Activated gamma-delta T cell treated with Interleukin-2 at 50 U/mL for 16 hours (primary cell): ENCODE data around the gene MYO3A.
"Not testable (repeated sequence)": the region's sequence is repeated elsewhere in the genome, so short reads cannot be mapped to it uniquely, and the experiment has no call there.

Experiments used
- DNase-seq: peaks from one replicate; pipeline ENCODE4 v3.0.0-alpha.2; 2020

MYO3A gene

GRCh38 chr10:25978771-25979170 lies 44.7 kb downstream of the MYO3A start:
- DNase-seq = no peak

GRCh38 chr10:25982107-25982506 lies 48.1 kb downstream of the MYO3A start:
- DNase-seq = no peak

DNA sequence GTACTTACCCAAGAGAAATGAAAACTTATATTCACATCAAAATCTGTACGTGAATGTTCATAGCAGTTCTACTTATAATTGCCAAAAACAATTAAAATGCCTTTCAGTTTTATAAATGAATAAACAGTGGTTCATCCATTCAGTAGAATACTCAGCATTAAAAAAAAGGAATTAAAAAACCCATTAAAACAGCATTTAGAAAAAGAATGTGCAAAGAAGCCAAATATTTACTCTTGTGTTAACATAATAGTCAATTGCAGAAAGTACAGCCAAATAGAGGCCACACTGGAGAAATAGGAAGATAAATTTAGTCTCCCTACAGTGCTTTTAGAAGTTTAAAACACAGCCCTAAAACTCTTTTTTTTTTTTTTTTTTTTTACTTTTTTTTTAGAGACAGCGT lies 54.6 kb downstream of the MYO3A start:
- DNase-seq = no peak

DNA sequence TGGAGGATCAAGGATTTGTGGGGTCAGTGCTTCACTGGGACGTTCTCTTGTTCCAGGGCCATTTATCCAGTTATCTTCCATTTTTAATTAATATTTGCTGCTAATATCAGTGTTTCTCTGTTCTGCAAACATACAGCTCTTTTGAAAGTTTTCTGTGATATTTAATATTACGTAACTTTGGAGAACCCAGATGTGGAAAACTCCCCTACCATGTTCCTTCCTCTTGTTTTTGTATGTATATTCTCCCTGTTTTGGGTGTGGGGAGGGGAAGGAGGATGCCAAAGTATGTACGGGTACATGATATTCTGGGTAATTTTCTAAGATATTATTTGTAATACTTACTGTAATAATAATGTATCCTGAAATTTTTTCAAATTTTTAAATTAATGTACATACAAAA lies 55.9 kb downstream of the MYO3A start:
- no peak for DNase-seq

GRCh38 chr10:25999295-25999981 lies 65.4 kb downstream of the MYO3A start:
- no peak for DNase-seq

GRCh38 chr10:26000971-26001370 lies 66.9 kb downstream of the MYO3A start:
- no peak for DNase-seq

DNA sequence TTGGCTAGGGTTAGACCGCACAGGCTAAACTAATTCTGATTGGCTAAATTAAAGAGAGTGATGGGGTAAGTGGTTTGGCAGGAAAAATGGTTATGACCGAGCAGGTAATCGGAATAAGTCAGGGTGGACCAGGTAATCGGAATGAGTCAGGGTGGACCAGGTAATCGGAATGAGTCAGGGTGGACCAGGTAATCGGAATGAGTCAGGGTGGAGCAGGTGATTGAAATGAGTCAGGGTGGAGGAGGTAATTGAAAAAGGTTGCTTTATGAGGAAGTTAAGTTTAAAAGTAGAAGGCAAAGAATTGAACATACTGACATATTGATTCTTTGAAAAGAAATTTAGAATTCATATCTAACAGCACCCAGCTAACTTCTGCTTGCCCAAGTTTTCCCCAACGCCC lies 68.4 kb downstream of the MYO3A start:
- not testable (repeated sequence) for DNase-seq

- no peak for DNase-seq
Measured at GRCh38 chr10:26015092-26015491, 81.1 kb downstream of the MYO3A start.

DNA sequence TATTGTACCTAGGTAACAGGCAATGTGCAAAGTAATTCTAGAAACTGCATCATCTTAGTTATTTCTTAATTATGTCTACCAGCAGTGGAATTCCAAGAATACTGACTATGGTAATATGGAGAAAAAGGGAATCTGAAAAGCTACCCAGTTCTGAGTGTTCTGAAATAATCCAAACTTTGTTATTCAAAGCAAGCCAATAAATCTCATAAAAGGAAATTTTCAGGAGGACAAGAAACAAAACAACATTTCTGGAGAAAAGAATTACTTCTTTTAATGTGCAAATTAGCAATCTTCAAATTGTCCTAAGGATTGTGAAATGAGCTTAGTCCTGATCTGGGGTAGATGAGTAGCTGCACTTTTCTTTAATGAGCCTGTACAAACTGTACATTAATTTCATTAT lies 88.8 kb downstream of the MYO3A start:
- no peak for DNase-seq

- DNase-seq = no peak
Measured at GRCh38 chr10:26024303-26024702, 90.3 kb downstream of the MYO3A start.

- DNase-seq = no peak
Measured at GRCh38 chr10:26025523-26025922, 91.5 kb downstream of the MYO3A start.

DNA sequence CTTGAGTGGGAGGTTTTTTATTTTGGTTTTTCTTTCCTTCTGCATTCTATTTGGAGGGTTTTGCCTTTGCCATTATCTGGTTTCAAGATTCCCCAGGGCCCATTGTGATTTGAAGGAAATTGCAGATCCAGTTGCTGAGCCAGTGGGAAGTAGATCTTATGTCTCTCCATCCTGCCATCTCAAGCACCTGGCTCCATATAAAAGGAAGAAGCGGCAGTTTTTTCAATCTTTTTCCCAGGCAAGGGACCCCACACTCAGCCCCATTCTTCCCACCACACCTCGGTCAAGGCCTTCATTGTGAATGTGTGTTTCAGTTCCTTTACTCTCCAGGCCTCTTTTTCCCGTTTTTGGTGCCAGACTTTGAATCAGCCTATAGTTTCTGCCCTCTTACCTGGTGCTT lies 95.8 kb downstream of the MYO3A start:
- DNase-seq = no peak

GRCh38 chr10:26031300-26031699 lies 97.3 kb downstream of the MYO3A start:
- no peak for DNase-seq

- no peak for DNase-seq
Measured at GRCh38 chr10:26043469-26043868, 109.4 kb downstream of the MYO3A start.

DNA sequence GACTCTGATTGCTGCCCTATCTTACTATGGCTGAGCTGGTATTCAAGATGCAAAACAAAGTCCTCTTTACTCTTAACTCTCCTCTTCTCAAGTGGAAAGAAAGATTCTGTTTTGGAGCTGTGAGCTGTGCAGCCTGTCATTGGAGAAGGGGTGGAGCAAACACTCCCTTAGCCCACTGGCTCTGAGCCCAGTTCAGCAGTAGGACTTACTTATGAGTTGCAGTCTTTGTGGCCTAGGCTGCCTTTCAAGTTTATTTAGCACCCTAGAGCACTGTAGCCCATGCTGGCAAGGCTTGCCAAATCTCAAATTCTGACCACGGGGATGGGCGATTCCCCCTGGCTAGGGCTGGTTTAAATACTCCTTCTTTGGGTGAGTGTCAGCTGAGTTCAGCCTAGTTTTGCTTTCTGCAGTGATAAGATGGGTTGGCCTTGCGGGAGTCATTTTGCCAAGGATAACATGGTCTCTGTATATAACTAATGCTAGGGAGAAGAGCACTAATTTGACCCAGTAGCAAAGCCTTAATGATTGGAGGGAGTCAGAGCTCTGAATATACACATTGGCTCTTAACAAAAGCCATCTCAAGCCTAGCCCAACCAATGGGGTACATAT lies 110.2 kb downstream of the MYO3A start:
- no peak for DNase-seq

DNA sequence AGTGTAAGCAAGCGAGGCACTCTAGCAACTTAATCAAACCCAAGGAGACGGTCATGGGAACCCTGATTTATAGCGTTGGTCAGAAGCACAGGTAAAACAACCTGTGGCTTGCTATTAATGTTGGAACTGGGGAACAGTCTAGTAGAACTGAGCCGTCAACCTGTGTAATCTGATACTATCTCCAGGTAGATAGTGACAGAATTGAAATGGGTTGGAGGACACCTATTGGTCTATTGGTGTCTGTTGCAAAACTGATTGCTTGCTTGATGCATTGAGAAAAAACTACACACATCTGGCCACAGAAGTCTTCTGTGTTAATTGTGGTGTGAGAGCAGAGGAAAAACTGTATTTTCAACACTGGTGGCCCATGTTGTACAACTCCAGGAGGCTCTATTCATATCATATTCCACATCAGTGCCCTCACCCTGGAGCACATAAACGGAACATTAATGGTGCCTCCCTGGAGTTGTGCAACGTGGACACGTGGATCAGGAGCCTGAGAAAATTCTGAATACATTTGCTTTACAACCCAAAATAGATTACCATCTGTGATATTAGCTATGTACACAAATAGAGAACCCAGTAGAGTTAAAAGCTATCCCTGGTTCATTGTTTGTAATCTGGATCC lies 112.2 kb downstream of the MYO3A start:
- no peak for DNase-seq

DNA sequence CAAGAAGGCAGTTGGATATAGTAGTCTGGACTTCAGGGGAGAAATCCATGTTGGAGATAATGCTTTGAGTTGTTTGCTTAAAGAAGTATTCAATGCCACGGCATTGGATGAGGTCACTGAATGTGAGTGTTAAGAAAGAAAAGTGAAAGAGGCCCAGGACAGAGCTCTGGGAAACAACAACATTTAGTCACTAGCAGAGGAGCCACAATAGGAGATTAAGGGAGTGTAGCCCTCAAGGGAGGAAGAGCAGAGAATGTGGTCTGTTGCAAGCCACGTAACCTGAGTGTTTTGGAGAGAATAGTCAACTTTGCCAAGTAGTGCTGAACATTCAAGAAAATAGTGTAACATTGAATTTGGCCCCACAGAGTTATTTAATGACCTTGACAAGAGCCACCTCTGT lies 114.7 kb downstream of the MYO3A start:
- no peak for DNase-seq

DNA sequence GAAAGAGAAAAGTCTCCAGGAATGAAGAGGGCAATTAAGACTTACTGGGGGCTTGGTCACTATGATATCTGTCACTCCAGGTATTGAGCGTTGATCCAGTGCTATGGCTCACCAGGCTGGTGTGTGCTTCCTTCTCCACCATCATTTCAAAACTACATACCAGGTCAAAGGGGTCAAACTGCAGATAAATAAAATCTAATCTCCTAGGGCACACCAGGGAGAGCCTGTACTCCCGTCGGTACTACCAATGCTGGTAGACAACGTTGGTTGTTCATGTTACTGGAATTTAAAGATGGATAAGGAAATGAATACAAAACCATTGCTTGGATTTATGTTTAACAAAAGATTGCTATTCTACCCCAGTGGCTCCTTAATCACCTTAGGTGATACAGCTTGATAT lies 118.3 kb downstream of the MYO3A start:
- no peak for DNase-seq

DNA sequence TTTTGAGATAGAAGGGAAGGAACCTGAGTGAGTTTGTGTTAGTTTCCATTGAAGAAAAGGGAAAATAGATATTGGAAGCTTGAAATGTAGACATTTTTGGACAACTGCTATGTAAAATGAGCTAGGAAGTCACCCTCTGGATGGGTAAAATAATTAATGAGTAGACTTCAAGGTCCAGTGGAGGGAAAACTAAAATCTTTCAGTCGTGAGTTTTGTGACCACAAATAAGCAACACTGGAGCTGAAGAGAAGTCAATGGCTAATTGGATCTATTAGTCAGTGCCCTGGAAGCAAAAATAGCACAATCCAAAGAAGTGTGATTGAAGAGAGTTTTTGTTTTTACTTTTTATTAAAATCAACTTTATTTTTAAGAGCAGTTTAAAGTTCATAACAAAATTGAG lies 123.4 kb downstream of the MYO3A start:
- no peak for DNase-seq

DNA sequence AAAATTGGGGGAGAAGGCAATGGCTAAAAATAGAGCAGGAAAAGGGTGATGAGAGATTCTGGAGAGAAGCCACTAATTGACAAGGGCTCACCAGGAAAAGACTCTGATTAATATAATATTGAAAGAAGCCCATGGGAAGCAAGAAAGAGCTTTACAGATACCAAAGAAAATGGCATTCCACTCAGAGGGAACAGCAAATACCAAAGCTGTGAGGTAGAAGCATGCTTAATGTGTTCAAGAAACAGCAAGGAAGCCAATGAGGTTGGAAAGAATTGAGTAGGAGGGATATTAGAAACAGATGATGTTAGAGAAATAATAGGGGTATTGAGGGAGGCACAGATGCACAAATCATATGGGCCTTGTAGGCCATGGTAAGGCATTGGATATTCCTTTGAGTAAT lies 130.1 kb downstream of the MYO3A start:
- no peak for DNase-seq

DNA sequence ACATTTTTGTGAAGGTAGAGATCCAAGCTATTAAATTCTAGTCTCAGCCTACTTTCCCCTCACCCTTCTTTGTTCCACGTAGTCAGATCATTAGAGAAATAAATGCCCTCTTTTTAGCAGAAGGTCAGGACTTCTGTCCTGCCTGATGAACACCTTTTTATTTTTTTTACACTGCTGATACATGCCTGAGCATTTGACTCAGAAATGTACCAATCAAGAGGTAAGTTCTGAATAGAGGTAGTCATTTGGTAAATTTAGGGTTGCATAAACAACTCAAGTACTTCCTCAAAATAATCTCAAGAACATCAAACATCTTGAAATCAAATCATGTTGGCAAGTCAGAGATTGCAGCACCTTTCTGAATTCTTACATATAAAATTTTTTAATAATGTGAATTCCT lies 133.7 kb downstream of the MYO3A start:
- DNase-seq = no peak

GRCh38 chr10:26080971-26081370 lies 146.9 kb downstream of the MYO3A start:
- not testable (repeated sequence) for DNase-seq

DNA sequence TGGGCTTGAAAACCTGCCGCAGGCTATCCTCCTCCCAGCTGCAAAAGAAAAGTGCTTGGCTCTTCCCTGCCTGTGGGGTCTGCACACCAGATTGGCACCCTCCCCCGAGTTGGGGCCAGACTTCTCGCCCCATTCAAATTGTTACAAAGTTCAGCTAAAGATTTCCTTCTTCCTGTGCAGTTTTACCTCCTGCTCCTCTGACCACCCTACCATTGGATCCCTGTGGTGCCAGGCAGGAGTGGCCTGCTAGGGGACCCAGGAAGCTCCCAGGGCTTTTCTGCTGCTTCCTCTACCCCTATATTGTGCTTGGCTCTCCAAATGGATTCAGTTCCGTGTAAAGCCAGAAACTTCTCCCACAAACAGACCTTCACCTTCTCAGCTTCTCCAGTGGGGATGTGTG lies 147.4 kb downstream of the MYO3A start:
- no peak for DNase-seq

- no peak for DNase-seq
Measured at GRCh38 chr10:26085549-26085948, 151.5 kb downstream of the MYO3A start.

DNA sequence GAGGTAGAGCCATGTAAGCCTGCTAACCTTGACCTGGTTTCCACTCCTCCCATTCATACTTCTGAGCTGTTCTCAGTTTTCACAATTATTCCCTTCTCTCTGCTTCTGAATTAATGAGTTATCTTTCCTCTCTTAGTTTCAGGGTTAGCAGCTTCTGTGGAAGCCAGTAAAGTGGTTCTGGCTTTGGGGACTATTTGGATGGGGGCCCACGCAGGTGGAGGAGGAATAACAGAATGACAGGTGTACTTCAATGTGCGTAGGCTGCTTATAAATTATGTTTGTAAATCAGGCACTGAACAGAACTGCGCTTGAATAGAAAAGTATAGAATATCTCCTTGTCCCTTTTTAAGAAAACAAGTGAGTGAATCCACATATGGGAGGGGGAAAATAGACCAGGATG lies 153.6 kb downstream of the MYO3A start:
- DNase-seq = no peak
